GM18505 (cell line): ENCODE results near the gene S100A7A.

ENCODE experiments used
- ATAC-seq: cut with Tn5 transposase; IDR thresholded peaks from one replicate; pipeline ENCODE4 v1.9.1; 2021; ENCODE audit not compliant: unreplicated experiment
- POLR2A ChIP-seq: IDR thresholded peaks from 4 replicates; pipeline ENCODE4 v1.6.1; 2011; ENCODE audit warnings: borderline replicate concordance; ENCODE audit not compliant: insufficient read depth, insufficient read length; ENCODE audit errors: extremely low read depth

The S100A7A gene

GRCh38 chr1:153420306-153420705, 4.0 kb downstream of the S100A7A start:
- ATAC-seq = no peak
- no peak for TF ChIP-seq POLR2A

GRCh38 chr1:153422450-153423068, 6.2 kb downstream of the S100A7A start:
- ATAC-seq = no peak
- TF ChIP-seq POLR2A = no peak

- no peak for ATAC-seq
- no peak for TF ChIP-seq POLR2A
These were observed 10.5 kb downstream of the S100A7A start for GRCh38 chr1:153426809-153427208.

- no peak for ATAC-seq
- TF ChIP-seq POLR2A = no peak
These were observed 11.8 kb downstream of the S100A7A start for GRCh38 chr1:153428073-153428638.

- ATAC-seq = no peak
- no peak for TF ChIP-seq POLR2A
These were observed 12.5 kb downstream of the S100A7A start for GRCh38 chr1:153428791-153429190.

- no peak for ATAC-seq
- TF ChIP-seq POLR2A = no peak
These were observed 13.2 kb downstream of the S100A7A start for GRCh38 chr1:153429266-153430165.

GRCh38 chr1:153430166-153430553, 13.8 kb downstream of the S100A7A start:
- TF ChIP-seq POLR2A = no peak
- no peak for ATAC-seq

GRCh38 chr1:153430561-153430960, 14.2 kb downstream of the S100A7A start:
- TF ChIP-seq POLR2A = no peak
- ATAC-seq = no peak

- no peak for TF ChIP-seq POLR2A
- ATAC-seq = no peak
These were observed 14.7 kb downstream of the S100A7A start for GRCh38 chr1:153431002-153431401.

GRCh38 chr1:153431427-153431826, 15.1 kb downstream of the S100A7A start:
- no peak for ATAC-seq
- TF ChIP-seq POLR2A = no peak

- no peak for ATAC-seq
- no peak for TF ChIP-seq POLR2A
These were observed 15.6 kb downstream of the S100A7A start for GRCh38 chr1:153431928-153432327.

- TF ChIP-seq POLR2A = no peak
- ATAC-seq = no peak
These were observed 16.8 kb downstream of the S100A7A start for GRCh38 chr1:153432874-153433681.
